Osteoblast (primary cell): ENCODE results near the gene FBXL15. TPM values are rescaled to one million over a fixed set of nuclear protein-coding genes. Genes with fewer than 3 reads are reported as not detected.
A peak's percentile ranks its signal among the peaks of the same experiment; 100 is the strongest.
"Not testable (repeated sequence)": the region's sequence is repeated elsewhere in the genome, so short reads cannot be mapped to it uniquely, and the experiment has no call there.

Experiments
- DNase-seq: peaks from one replicate; pipeline ENCODE4 v3.0.0; 2011; ENCODE audit warnings: low spot score, mixed read lengths; ENCODE audit not compliant: insufficient read length; ENCODE audit errors: missing footprints
- H2AFZ ChIP-seq: 2 replicates; pipeline ENCODE4 v1.6.0; 2011; ENCODE audit warnings: mild to moderate bottlenecking, low read length
- H3K27ac ChIP-seq: 2 replicates; pipeline ENCODE4 v1.5.1; 2011; ENCODE audit warnings: mild to moderate bottlenecking, low read depth, low read length, moderate library complexity
- H3K27me3 ChIP-seq: 2 replicates; pipeline ENCODE4 v1.6.0; 2012; ENCODE audit warnings: mild to moderate bottlenecking, control low read depth, inconsistent platforms, low read length, moderate library complexity; ENCODE audit not compliant: insufficient read depth
- H3K36me3 ChIP-seq: 2 replicates; pipeline ENCODE4 v1.5.1; 2011; ENCODE audit warnings: mild to moderate bottlenecking, low read length, control low read depth, moderate library complexity; ENCODE audit not compliant: insufficient read depth
- H3K4me1 ChIP-seq: 2 replicates; pipeline ENCODE4 v1.5.1; 2011; ENCODE audit warnings: mild to moderate bottlenecking, low read length, control low read depth, moderate library complexity; ENCODE audit not compliant: insufficient read depth
- H3K4me2 ChIP-seq: 2 replicates; pipeline ENCODE4 v1.6.0; 2011; ENCODE audit warnings: mild to moderate bottlenecking, low read length; ENCODE audit not compliant: insufficient read depth
- H3K4me3 ChIP-seq: fragments of 200-600 bp; sonication (generic); 3 replicates; pipeline ENCODE4 v1.5.1; 2012; ENCODE audit warnings: mild to moderate bottlenecking, low read length, inconsistent platforms; ENCODE audit not compliant: insufficient read depth
- H3K79me2 ChIP-seq: 2 replicates; pipeline ENCODE4 v1.6.0; 2012; ENCODE audit warnings: mild to moderate bottlenecking, low read length, control low read depth, inconsistent platforms; ENCODE audit not compliant: insufficient read depth
- H3K9me3 ChIP-seq: 2 replicates; pipeline ENCODE4 v1.5.1; 2011; ENCODE audit warnings: low read depth, low read length, control low read depth
- H4K20me1 ChIP-seq: 2 replicates; pipeline ENCODE4 v1.6.0; 2012; ENCODE audit warnings: mild to moderate bottlenecking, low read length, control low read depth; ENCODE audit not compliant: insufficient read depth
- total RNA-seq: library from RNA; depleted of rRNA; stranded (reverse); fragments of >200 nt; gene quantifications from 2 replicates; pipeline ENCODE4 v1.2.3, GENCODE V29; 2012
- TF ChIP-seq, protein P1 (sequence below): IDR thresholded peaks from 2 replicates; pipeline ENCODE4 v1.5.1; 2011; ENCODE audit warnings: mild to moderate bottlenecking, low read depth, low read length, moderate library complexity; ENCODE audit errors: extremely low read depth

FBXL15 gene
- total RNA-seq, 1 donor = 9.4 TPM

- Histone ChIP-seq H3K79me2 (no peaks in the 10 kb centered on the region), H3K36me3 (no peaks in the 10 kb centered on the region), H3K9me3 (no peaks in the 10 kb centered on the region), H4K20me1 (no peaks in the 10 kb centered on the region), H3K4me1 (peaks cover 34% of the 10 kb centered on the region), H3K4me3 (no peak overlapping the region), H2AFZ (peak overlapping the region; percentile 36), H3K27ac (peak overlapping the region; percentile 78), H3K27me3 (no peaks in the 10 kb centered on the region), H3K4me2 (peak overlapping the region; percentile 50)
- TF ChIP-seq, protein P1, sequence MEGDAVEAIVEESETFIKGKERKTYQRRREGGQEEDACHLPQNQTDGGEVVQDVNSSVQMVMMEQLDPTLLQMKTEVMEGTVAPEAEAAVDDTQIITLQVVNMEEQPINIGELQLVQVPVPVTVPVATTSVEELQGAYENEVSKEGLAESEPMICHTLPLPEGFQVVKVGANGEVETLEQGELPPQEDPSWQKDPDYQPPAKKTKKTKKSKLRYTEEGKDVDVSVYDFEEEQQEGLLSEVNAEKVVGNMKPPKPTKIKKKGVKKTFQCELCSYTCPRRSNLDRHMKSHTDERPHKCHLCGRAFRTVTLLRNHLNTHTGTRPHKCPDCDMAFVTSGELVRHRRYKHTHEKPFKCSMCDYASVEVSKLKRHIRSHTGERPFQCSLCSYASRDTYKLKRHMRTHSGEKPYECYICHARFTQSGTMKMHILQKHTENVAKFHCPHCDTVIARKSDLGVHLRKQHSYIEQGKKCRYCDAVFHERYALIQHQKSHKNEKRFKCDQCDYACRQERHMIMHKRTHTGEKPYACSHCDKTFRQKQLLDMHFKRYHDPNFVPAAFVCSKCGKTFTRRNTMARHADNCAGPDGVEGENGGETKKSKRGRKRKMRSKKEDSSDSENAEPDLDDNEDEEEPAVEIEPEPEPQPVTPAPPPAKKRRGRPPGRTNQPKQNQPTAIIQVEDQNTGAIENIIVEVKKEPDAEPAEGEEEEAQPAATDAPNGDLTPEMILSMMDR = no peak
- peak; percentile 94 for DNase-seq
Measured at GRCh38 chr10:102452672-102453340, 32.2 kb downstream of the FBXL15 start.

DNA sequence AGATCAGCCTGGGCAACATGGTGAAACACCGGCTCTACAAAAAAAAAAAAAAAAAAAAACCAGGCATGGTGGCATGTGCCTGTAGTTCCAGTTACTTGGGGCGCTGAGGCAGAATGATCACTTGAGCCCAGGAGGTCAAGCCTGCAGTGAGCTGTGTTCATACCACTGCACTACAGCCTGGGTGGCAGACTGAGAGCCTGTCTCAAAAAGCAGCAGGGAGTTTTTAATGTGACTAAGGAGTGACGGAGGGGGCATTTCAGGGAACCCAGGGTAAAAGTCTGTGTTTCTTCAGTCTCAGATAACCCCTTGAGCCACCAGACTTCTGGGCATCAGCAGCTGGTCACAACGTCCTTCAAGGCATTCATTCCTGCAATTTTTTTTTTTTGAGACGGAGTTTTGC is 32.9 kb downstream of the FBXL15 start:
- DNase-seq = peak; percentile 60
- H3K9me3 ChIP-seq = no peaks in the 10 kb centered on the region

DNA sequence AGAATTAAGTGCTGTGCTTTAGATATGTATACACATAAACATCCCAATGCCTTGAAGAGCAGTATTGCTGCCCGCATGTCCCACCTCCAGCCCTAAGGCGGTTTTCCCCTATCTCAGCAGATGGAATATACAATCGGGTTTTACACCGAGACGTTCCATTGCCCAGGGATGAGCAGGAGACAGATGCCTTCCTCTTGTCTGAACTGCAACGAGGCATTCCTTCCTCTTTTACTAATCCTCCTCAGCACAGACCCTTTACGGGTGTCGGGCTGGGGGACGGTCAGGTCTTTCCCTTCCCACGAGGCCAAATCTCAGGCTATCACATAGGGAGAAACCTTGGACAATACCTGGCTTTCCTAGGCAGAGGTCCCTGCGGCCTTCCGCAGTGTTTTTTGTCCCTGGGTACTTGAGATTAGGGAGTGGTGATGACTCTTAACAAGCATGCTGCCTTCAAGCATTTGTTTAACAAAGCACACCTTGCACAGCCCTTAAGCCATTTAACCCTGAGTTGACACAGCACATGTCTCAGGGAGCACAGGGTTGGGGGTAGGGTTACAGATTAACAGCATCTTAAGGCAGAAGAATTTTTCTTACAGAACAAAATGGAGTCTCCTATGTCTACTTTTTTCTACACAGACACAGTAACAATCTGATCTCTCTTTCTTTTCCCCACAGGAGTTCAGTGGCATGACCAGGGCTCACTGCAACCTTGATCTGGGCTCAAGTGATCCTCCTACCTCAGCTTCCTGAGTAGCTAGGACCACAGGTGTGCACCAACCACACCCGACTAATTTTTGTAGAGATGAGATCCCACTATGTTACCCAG is 34.2 kb downstream of the FBXL15 start:
- not testable (repeated sequence) for H3K4me2 ChIP-seq, H4K20me1 ChIP-seq, H3K9me3 ChIP-seq, H3K36me3 ChIP-seq, H3K27me3 ChIP-seq, H2AFZ ChIP-seq, H3K4me3 ChIP-seq, H3K79me2 ChIP-seq, DNase-seq
- Histone ChIP-seq H3K27ac (peak overlapping the region; percentile 87), H3K4me1 (peaks cover 34% of the 10 kb centered on the region)

More for the DNA sequence above, 32.9 kb downstream of the FBXL15 start:
- Histone ChIP-seq H3K27me3 (no peaks in the 10 kb centered on the region), H3K4me2 (no peak overlapping the region), H3K4me1 (peaks cover 34% of the 10 kb centered on the region), H3K4me3 (no peak overlapping the region), H3K27ac (peak overlapping the region; percentile 78), H2AFZ (no peak overlapping the region), H3K79me2 (no peaks in the 10 kb centered on the region), H3K36me3 (no peaks in the 10 kb centered on the region), H4K20me1 (no peaks in the 10 kb centered on the region)
- TF ChIP-seq, protein P1 = no peak

DNA sequence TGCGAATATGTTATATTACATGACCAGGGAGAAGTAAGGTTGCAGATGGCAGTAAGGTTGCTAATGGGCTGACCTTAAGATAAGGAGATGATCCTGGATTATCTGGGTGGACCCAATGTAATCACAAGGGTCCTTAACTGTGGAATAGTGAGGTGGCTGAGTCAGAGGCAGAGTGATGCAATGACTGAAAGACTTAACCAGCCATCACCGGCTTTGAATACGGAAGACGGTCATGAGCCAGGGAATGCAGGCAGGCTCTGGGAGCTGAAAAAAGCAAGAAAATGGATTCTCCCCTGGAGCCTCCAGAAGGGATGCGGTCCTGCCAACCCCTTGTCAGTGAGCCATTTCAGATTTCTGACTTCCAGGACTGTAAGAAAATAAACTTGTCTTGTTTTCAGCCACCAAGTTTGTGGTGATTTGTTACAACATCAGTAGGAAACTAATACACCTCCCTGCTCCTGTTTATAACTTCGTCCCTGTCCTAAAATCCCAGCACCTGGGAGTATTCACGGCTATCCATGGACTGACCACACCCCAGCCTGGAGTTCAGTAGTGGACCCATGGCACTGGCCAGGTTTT is 35.3 kb downstream of the FBXL15 start:
- TF ChIP-seq, protein P1 = no peak
- H3K4me2 ChIP-seq = peak overlapping the region; percentile 25
- H2AFZ ChIP-seq = peak overlapping the region; percentile 87
- no peaks in the 10 kb centered on the region for H3K79me2 ChIP-seq
- H3K4me3 ChIP-seq = no peak overlapping the region
- H4K20me1 ChIP-seq = no peaks in the 10 kb centered on the region
- no peaks in the 10 kb centered on the region for H3K9me3 ChIP-seq
- H3K4me1 ChIP-seq = peaks cover 34% of the 10 kb centered on the region
- H3K36me3 ChIP-seq = no peaks in the 10 kb centered on the region
- peak; percentile 95 for DNase-seq
- no peaks in the 10 kb centered on the region for H3K27me3 ChIP-seq
- H3K27ac ChIP-seq = peak overlapping the region; percentile 87
